Left kidney (tissue), 2 donors: ENCODE results near the gene SMCO2. TPM values are rescaled to one million over a fixed set of nuclear protein-coding genes. Genes with fewer than 3 reads are reported as not detected.
"Not testable (repeated sequence)": the region's sequence is repeated elsewhere in the genome, so short reads cannot be mapped to it uniquely, and the experiment has no call there.

Experiments used
- DNase-seq: peaks from one replicate; pipeline ENCODE4 v3.0.0-alpha.2; 2013
- polyA plus RNA-seq: library from polyadenylated mRNA; unstranded; fragments of 120-200 nt; gene quantifications from one replicate; pipeline ENCODE4 v1.2.1, GENCODE V29; 2013; ENCODE audit not compliant: insufficient read length

SMCO2 gene
- polyA plus RNA-seq, 1 donor: 0.60 TPM

GRCh38 chr12:27524839-27525753 lies 78.6 kb downstream of the SMCO2 start:
- no peak for DNase-seq

- DNase-seq: no peak
Observed at GRCh38 chr12:27527512-27527911, 81.0 kb downstream of the SMCO2 start.

GRCh38 chr12:27528788-27529187 lies 82.3 kb downstream of the SMCO2 start:
- no peak for DNase-seq

GRCh38 chr12:27530157-27530922 lies 83.8 kb downstream of the SMCO2 start:
- no peak for DNase-seq

GRCh38 chr12:27531896-27532295 lies 85.4 kb downstream of the SMCO2 start:
- DNase-seq: no peak

GRCh38 chr12:27534060-27534764 lies 87.7 kb downstream of the SMCO2 start:
- DNase-seq: no peak

- no peak for DNase-seq
Observed at GRCh38 chr12:27534765-27535161, 88.2 kb downstream of the SMCO2 start.

GRCh38 chr12:27535318-27535717 lies 88.8 kb downstream of the SMCO2 start:
- DNase-seq: no peak

- DNase-seq: no peak
Observed at GRCh38 chr12:27537855-27538675, 91.5 kb downstream of the SMCO2 start.

GRCh38 chr12:27539191-27539631 lies 92.7 kb downstream of the SMCO2 start:
- DNase-seq: no peak

- DNase-seq: no peak
Observed at GRCh38 chr12:27541031-27541719, 94.6 kb downstream of the SMCO2 start.

GRCh38 chr12:27542628-27543027 lies 96.1 kb downstream of the SMCO2 start:
- DNase-seq: no peak

- not testable (repeated sequence) for DNase-seq
Observed at GRCh38 chr12:27544858-27545257, 98.3 kb downstream of the SMCO2 start.

- no peak for DNase-seq
Observed at GRCh38 chr12:27545665-27546064, 99.1 kb downstream of the SMCO2 start.

GRCh38 chr12:27547592-27547991 lies 101.1 kb downstream of the SMCO2 start:
- no peak for DNase-seq

- DNase-seq: no peak
Observed at GRCh38 chr12:27548301-27549199, 102.0 kb downstream of the SMCO2 start.

- DNase-seq: no peak
Observed at GRCh38 chr12:27549236-27549800, 102.8 kb downstream of the SMCO2 start.

- DNase-seq: peak; percentile 75
Observed at GRCh38 chr12:27549801-27550652, 103.5 kb downstream of the SMCO2 start.

GRCh38 chr12:27550653-27550975 lies 104.1 kb downstream of the SMCO2 start:
- no peak for DNase-seq
